GM23248 (cell line): ENCODE measurements around the gene COL16A1.

ENCODE experiments used
- EZH2 ChIP-seq: fragments of 200-600 bp; sonication (generic); IDR thresholded peaks from 2 replicates; pipeline ENCODE4 v1.6.1; 2018; ENCODE audit warnings: antibody characterized with exemption, mild to moderate bottlenecking; ENCODE audit not compliant: insufficient read depth, poor library complexity, severe bottlenecking
- EZH2phosphoT487 ChIP-seq: fragments of 200-600 bp; sonication (generic); IDR thresholded peaks from 2 replicates; pipeline ENCODE4 v1.6.1; 2018; ENCODE audit warnings: antibody characterized with exemption, moderate library complexity, mild to moderate bottlenecking, low read depth; ENCODE audit not compliant: insufficient read depth

DNA sequence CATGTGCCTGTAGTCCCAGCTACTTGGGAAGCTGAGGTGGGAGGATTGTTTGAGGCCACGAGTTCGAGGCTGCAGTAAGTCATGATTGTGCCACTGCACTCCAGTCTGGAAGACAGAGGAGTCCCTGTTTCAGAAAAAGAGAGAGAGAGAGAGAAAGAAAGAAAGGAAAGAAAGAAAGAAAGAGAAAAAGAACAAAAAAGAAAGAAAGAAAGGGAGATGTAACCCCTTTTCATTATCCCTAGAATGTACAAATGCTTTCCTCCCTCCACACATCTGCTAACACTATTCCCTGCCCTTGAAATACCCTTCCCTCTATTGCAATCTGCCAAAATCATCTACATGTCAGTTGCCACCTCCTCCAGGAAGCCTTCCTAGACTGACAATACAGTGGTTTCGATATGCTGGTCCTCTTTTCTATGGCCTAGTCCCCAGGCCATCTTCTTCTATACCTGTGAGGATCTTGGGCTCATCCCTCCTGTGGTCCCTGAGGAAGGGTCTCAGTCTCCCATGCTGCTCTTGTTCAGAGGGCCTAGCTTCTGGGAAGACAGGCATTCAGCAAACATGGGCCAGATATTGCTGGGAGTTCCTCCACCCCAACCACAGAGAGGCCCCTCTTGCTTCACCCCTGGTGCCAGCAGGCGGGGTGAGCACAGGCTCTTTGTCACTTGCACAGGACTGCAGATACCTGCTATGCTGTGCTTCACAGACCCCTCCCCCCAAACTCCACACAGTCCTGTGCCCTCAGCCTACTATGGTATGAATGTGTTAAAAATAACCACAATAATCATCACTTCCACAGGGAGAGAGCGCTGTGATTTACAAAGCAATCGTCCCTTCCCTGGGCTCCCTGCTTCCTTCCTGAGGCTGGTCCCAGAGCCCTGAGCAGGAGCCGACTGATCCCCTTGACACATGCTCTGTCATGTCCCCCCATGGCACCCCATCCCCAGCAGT is 46.2 kb upstream of the COL16A1 start:
- no peak for TF ChIP-seq EZH2
- no peak for TF ChIP-seq EZH2phosphoT487
